Liver (tissue), 9 donors: Measurements from ENCODE around the gene ENAH. TPM values are rescaled to one million over a fixed set of nuclear protein-coding genes. Genes with fewer than 3 reads are reported as not detected.

Experiments
- DNase-seq: peaks from one replicate; pipeline ENCODE4 v3.0.0-alpha.2; 2017; ENCODE audit warnings: low spot score
- H3K27ac ChIP-seq, 2 donors: one replicate each; pipeline ENCODE4 v1.7.0; 2013; ENCODE audit warnings: inconsistent platforms in 2 of 2, low read length in 2 of 2, control low read depth in 1 of 2, low read depth in 1 of 2, mild to moderate bottlenecking in 1 of 2
- H3K27me3 ChIP-seq, 4 donors: one replicate each; pipeline versions ENCODE4 v1.6.1 to v1.7.0; 2013; ENCODE audit warnings: low read length in 3 of 4, inconsistent platforms in 1 of 4, mild to moderate bottlenecking in 1 of 4, moderate library complexity in 1 of 4; ENCODE audit not compliant: control insufficient read depth in 4 of 4, insufficient read depth in 4 of 4
- H3K36me3 ChIP-seq, 4 donors: one replicate each; pipeline versions ENCODE4 v1.6.1 to v1.7.0; 2013; ENCODE audit warnings: low read length in 3 of 4, mild to moderate bottlenecking in 3 of 4, low read depth in 1 of 4, moderate library complexity in 1 of 4; ENCODE audit not compliant: control insufficient read depth in 4 of 4, insufficient read depth in 3 of 4
- H3K4me1 ChIP-seq, 4 donors: one replicate each; pipeline versions ENCODE4 v1.6.1 to v1.7.0; 2013; ENCODE audit warnings: low read length in 3 of 4, mild to moderate bottlenecking in 3 of 4, moderate library complexity in 1 of 4; ENCODE audit not compliant: control insufficient read depth in 4 of 4, insufficient read depth in 4 of 4
- H3K4me3 ChIP-seq, 3 donors: one replicate each; pipeline versions ENCODE4 v1.6.1 to v1.7.0; 2013; ENCODE audit warnings: low read length in 3 of 3, control low read depth in 1 of 3, low read depth in 1 of 3, mild to moderate bottlenecking in 1 of 3
- H3K9ac ChIP-seq, 2 donors: one replicate each; pipeline ENCODE4 v1.7.0; 2013; ENCODE audit warnings: low read length in 2 of 2, mild to moderate bottlenecking in 2 of 2, moderate library complexity in 2 of 2, control low read depth in 1 of 2, low read depth in 1 of 2
- H3K9me3 ChIP-seq, 4 donors: one replicate each; pipeline versions ENCODE4 v1.6.1 to v1.7.0; 2013; ENCODE audit warnings: low read length in 3 of 4; ENCODE audit not compliant: control insufficient read depth in 4 of 4
- ATF3 ChIP-seq: IDR thresholded peaks from 2 replicates; pipeline ENCODE4 v1.6.1; 2016; ENCODE audit warnings: antibody characterized with exemption
- CTCF ChIP-seq: fragments of 150-350 bp; IDR thresholded peaks from 2 replicates; pipeline ENCODE4 v1.5.1; 2017; ENCODE audit warnings: improper control_type of control experiment, low read depth, low read length; ENCODE audit not compliant: missing input control
- EGR1 ChIP-seq, 2 donors: IDR thresholded peaks; 2 replicates each; pipeline ENCODE4 v1.6.1; 2016 to 2018; ENCODE audit warnings: antibody characterized with exemption in 2 of 2, low read depth in 2 of 2
- FOXA1 ChIP-seq: IDR thresholded peaks from 2 replicates; pipeline ENCODE4 v1.6.1; 2016; ENCODE audit warnings: antibody characterized with exemption
- FOXA2 ChIP-seq: IDR thresholded peaks from 2 replicates; pipeline ENCODE4 v1.6.1; 2016; ENCODE audit warnings: antibody characterized with exemption
- GABPA ChIP-seq, 2 donors: IDR thresholded peaks in 1 of 2; conservative IDR thresholded peaks in 1 of 2; 2 replicates each; pipeline ENCODE4 v1.6.1; 2016; ENCODE audit warnings: antibody characterized with exemption in 2 of 2, mild to moderate bottlenecking in 1 of 2, moderate library complexity in 1 of 2
- HNF4A ChIP-seq, 2 donors: conservative IDR thresholded peaks; 2 replicates each; pipeline ENCODE4 v1.6.1; 2016; ENCODE audit warnings: antibody characterized with exemption in 2 of 2, mild to moderate bottlenecking in 2 of 2
- HNF4G ChIP-seq: IDR thresholded peaks from 2 replicates; pipeline ENCODE4 v1.6.1; 2016; ENCODE audit warnings: antibody characterized with exemption
- JUND ChIP-seq, 2 donors: IDR thresholded peaks; 2 replicates each; pipeline ENCODE4 v1.6.1; 2016; ENCODE audit warnings: antibody characterized with exemption in 2 of 2
- MAX ChIP-seq: IDR thresholded peaks from 2 replicates; pipeline ENCODE4 v1.6.1; 2016; ENCODE audit warnings: antibody characterized with exemption
- NR2F2 ChIP-seq: IDR thresholded peaks from 2 replicates; pipeline ENCODE4 v1.6.1; 2016; ENCODE audit warnings: antibody characterized with exemption
- RAD21 ChIP-seq, 2 donors: IDR thresholded peaks; 2 replicates each; pipeline ENCODE4 v1.6.1; 2016; ENCODE audit warnings: antibody characterized with exemption in 2 of 2, mild to moderate bottlenecking in 2 of 2
- REST ChIP-seq: IDR thresholded peaks from 2 replicates; pipeline ENCODE4 v1.6.1; 2016; ENCODE audit warnings: antibody characterized with exemption, mild to moderate bottlenecking
- RXRA ChIP-seq, 2 donors: IDR thresholded peaks; 2 replicates each; pipeline ENCODE4 v1.6.1; 2017 to 2018; ENCODE audit warnings: antibody characterized with exemption in 2 of 2, mild to moderate bottlenecking in 1 of 2
- SP1 ChIP-seq: IDR thresholded peaks from 2 replicates; pipeline ENCODE4 v1.6.1; 2018; ENCODE audit warnings: antibody characterized with exemption, mild to moderate bottlenecking
- TAF1 ChIP-seq: conservative IDR thresholded peaks from 2 replicates; pipeline ENCODE4 v1.6.1; 2016; ENCODE audit warnings: antibody characterized with exemption, mild to moderate bottlenecking
- YY1 ChIP-seq: IDR thresholded peaks from 2 replicates; pipeline ENCODE4 v1.6.1; 2016; ENCODE audit warnings: antibody characterized with exemption, mild to moderate bottlenecking
- ZBTB33 ChIP-seq: IDR thresholded peaks from 2 replicates; pipeline ENCODE4 v1.6.1; 2016; ENCODE audit warnings: antibody characterized with exemption
- WGBS: extraction: QIAGEN DNeasy Blood & Tissue Kit; methylation state at CpG from one replicate; pipeline ENCODE4 v1.1.7; 2013; 5-methylcytosine and 5-hydroxymethylcytosine counted together
- polyA plus RNA-seq, 2 donors: library from polyadenylated mRNA; stranded (reverse) in 1 of 2; unstranded in 1 of 2; fragments of 200-250 nt in 1 of 2; fragments of >200 nt in 1 of 2; fragmentation: Nextera tagmentation in 1 of 2; extraction: Ambion mirVana in 1 of 2; gene quantifications; one replicate each; pipeline versions ENCODE4 v1.2.1 to v1.2.3, GENCODE V29; 2013 to 2015
- total RNA-seq, 2 donors: library from RNA; depleted of rRNA; stranded (reverse); fragments of >200 nt; gene quantifications; one replicate each; pipeline ENCODE4 v1.2.3, GENCODE V29; 2014
- donor health status: healthy.
- donor health status: healthy.
- donor health status: healthy.
- donor health status: healthy.
- donor health status: healthy.

Gene ENAH
- total and polyA plus RNA-seq, 4 donors: 2.8 to 8.4 (median 4.5) TPM

- Histone ChIP-seq H3K9ac (no peak overlapping the region), H3K36me3 (no peaks in the 10 kb centered on the region), H3K27me3 (no peaks in the 10 kb centered on the region), H3K27ac (no peak overlapping the region), H3K9me3 (peaks cover 0 to 4% (median 2%) of the 10 kb centered on the region in 4 donors), H3K4me1 (no peaks in the 10 kb centered on the region), H3K4me3 (no peak overlapping the region)
- 79% methylated on average over 3 of the region's 3 CpGs for WGBS
- DNase-seq: no peak
- TF ChIP-seq NR2F2: no peak
- no peak for TF ChIP-seq GABPA (IDR thresholded peaks at IDR 0.05 in 1 of 2, conservative IDR thresholded peaks at IDR 0.05 in 1 of 2)
- TF ChIP-seq RXRA (IDR thresholded peaks at IDR 0.05): no peak
- no peak for TF ChIP-seq YY1
- no peak for TF ChIP-seq ZBTB33
- TF ChIP-seq HNF4A (conservative IDR thresholded peaks at IDR 0.05): no peak
- TF ChIP-seq HNF4G: no peak
- TF ChIP-seq EGR1 (IDR thresholded peaks at IDR 0.05; ENCODE audit: low read depth in 2 of 2): no peak
- TF ChIP-seq MAX: no peak
- no peak for TF ChIP-seq ATF3
- no peak for TF ChIP-seq REST
- TF ChIP-seq FOXA2: no peak
- no peak for TF ChIP-seq FOXA1
- no peak for TF ChIP-seq CTCF
- no peak for TF ChIP-seq TAF1
- TF ChIP-seq JUND (IDR thresholded peaks at IDR 0.05): no peak
- TF ChIP-seq RAD21 (IDR thresholded peaks at IDR 0.05): no peak
- TF ChIP-seq SP1: no peak
Measured at GRCh38 chr1:225559902-225560301, 93.0 kb downstream of the ENAH start.
